DLD1 (cell line): ENCODE data around the gene ZNF485.

Experiments used
- in situ Hi-C: cut with HindIII; loops from 2 replicates; pipeline ENCODE4 v1.10.0; 2017; ENCODE audit warnings: low sequenced_read_pairs

Gene ZNF485

GRCh38 chr10:43666552-43666951 is 60.3 kb downstream of the ZNF485 start:
- in situ Hi-C loops: no loop called here

- in situ Hi-C loops: no loop called here
Measured at GRCh38 chr10:43667317-43667731, 61.1 kb downstream of the ZNF485 start.
